Endometrial microvascular endothelial cells (primary cell): ENCODE data around the gene DNAAF3. TPM values are rescaled to one million over a fixed set of nuclear protein-coding genes. Genes with fewer than 3 reads are reported as not detected.
"Not testable (repeated sequence)": the region's sequence is repeated elsewhere in the genome, so short reads cannot be mapped to it uniquely, and the experiment has no call there.

ENCODE experiments used
- in situ Hi-C: cut with HindIII; loops from 2 replicates; pipeline ENCODE4 v1.10.0; 2017; ENCODE audit warnings: low sequenced_read_pairs, low pct_unique_long_range_greater_than_20kb; ENCODE audit errors: inconsistent ontology term
- total RNA-seq: library from RNA; depleted of rRNA; stranded (reverse); fragments of >200 nt; gene quantifications from one replicate; pipeline ENCODE4 v1.2.3, GENCODE V29; 2015; ENCODE audit errors: inconsistent ontology term

The DNAAF3 gene
- total RNA-seq, 1 donor from 2014 or later = not detected

GRCh38 chr19:55157064-55157908 is 9.1 kb downstream of the DNAAF3 start, which contains the start of gene TNNI3:
TSS of gene TNNI3 (minus strand) at chr19:55157732. CDS start at chr19:55157589, 143 bp downstream.
- in situ Hi-C loops = no loop called here

- in situ Hi-C loops = no loop called here
Observed at GRCh38 chr19:55156202-55157063, 10.0 kb downstream of the DNAAF3 start.

- in situ Hi-C loops = not testable (repeated sequence)
Observed at GRCh38 chr19:55155784-55156183, 10.6 kb downstream of the DNAAF3 start.

GRCh38 chr19:55153652-55154264 is 12.7 kb downstream of the DNAAF3 start:
- in situ Hi-C loops = no loop called here

- in situ Hi-C loops = no loop called here
Observed at GRCh38 chr19:55152017-55152416, 14.4 kb downstream of the DNAAF3 start.

GRCh38 chr19:55149078-55150003 is 17.1 kb downstream of the DNAAF3 start, which contains the start of gene TNNT1:
TSS of gene TNNT1 (minus strand) at chr19:55149206. CDS start at chr19:55147157, 2,049 bp downstream.
- in situ Hi-C loops = no loop called here

- in situ Hi-C loops = no loop called here
Observed at GRCh38 chr19:55147545-55148251, 18.7 kb downstream of the DNAAF3 start.

- in situ Hi-C loops = no loop called here
Observed at GRCh38 chr19:55146705-55147273, 19.6 kb downstream of the DNAAF3 start.

- in situ Hi-C loops = no loop called here
Observed at GRCh38 chr19:55146078-55146704, 20.2 kb downstream of the DNAAF3 start.

GRCh38 chr19:55145232-55145631 is 21.2 kb downstream of the DNAAF3 start:
- in situ Hi-C loops = no loop called here

GRCh38 chr19:55141696-55142095 is 24.7 kb downstream of the DNAAF3 start:
- in situ Hi-C loops = no loop called here

GRCh38 chr19:55137915-55138314 is 28.5 kb downstream of the DNAAF3 start:
- in situ Hi-C loops = no loop called here

GRCh38 chr19:55136399-55137102 is 29.9 kb downstream of the DNAAF3 start:
- in situ Hi-C loops = no loop called here

- in situ Hi-C loops = no loop called here
Observed at GRCh38 chr19:55134736-55135135, 31.7 kb downstream of the DNAAF3 start.

GRCh38 chr19:55133639-55134444 is 32.6 kb downstream of the DNAAF3 start:
- in situ Hi-C loops = no loop called here
